HT1080 (cell line): ENCODE measurements around the gene ZNF536. TPM values are rescaled to one million over a fixed set of nuclear protein-coding genes. Genes with fewer than 3 reads are reported as not detected.
"Not testable (repeated sequence)": the region's sequence is repeated elsewhere in the genome, so short reads cannot be mapped to it uniquely, and the experiment has no call there.

Source experiments
- DNase-seq: peaks from one replicate; pipeline ENCODE4 v3.0.0-alpha.2; 2015; ENCODE audit warnings: low read depth
- total RNA-seq: library from RNA; depleted of rRNA; stranded (reverse); fragments of >200 nt; shearing (Covaris generic); gene quantifications from 2 replicates; pipeline ENCODE4 v1.2.3, GENCODE V29; 2014

ZNF536 gene
- total RNA-seq, 1 experiment from 2014 or later = not detected

DNA sequence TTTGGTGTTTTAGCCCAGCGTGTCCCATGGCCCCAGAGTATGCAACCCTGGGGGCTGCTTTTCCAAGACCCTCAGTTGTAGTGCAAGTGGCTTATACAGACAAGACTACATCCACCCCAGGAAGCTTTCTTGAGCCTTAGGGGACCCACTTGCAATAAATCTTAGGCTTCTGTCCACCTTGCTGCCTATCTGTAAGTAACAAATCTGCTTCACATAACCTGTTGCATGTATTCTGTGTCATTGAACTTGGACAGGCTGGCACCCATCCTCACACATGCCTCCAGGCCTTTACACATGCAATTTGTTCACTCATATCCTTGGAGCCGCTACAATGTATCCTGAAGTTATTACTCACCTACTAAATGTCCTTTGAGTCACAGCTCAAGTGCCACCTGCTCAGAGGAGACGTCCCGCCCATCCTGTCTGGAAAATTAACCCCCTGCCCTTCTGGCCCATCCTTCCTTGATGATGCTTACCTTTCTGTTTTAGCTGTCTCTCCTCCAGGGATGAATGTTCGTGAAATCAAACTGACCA is 101.2 kb downstream of the ZNF536 start:
- DNase-seq = no peak

DNA sequence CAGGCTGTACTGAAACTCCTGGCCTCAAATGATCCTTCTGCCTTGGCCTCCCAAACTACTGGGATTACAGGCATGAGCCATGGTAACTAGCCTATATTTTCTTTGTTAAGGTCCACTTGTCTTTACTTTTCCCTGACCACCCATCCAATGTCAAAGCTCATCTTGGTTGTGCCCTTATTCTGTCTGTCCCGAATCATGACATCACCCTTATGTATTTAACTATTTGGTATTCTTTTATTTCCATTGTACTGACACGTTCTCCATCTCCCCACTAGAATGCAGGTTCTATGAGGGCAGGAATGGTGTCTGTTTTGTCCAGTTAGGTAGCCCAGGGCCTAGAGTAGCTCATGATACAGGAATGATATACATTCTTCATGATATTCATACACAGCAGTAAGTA is 104.8 kb downstream of the ZNF536 start:
- DNase-seq = no peak

DNA sequence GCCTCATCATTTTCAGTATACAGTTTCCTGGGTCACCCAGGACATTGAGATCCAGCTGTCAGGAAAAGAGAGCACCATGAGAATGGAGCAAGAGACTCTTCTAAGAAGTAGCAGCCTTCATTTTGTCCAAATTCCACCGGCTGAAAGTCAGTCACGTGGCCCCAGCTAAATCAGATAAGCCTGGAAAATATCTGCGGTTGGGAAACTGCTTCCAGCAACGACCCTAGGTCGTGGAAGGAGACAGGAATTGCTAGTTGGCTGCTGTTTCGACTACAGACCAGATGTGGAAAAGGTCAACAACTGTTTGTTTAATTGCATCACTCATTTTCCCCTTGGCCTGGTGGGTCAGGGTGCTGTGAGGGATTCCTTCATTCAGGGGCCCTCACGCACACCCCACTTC is 107.0 kb downstream of the ZNF536 start:
- DNase-seq = no peak

DNA sequence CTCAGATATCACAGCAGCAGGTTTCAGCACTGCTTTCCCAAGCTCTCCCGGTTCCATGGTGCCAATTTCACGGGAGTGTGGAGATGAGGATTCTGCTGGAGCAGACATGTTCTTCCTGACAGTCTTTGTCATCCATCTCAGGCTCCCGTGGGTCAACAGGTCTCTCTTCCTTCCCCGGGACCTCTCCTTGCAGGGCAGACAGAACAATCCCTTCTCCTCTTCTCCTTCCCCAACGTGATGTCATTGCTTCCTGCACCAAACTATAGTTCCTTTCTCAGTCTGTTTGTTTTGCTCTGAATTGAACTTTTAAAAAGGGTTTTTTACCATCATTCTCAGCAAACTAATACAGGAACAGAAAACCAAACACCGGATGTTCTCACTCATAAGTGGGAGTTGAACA is 107.9 kb downstream of the ZNF536 start:
- DNase-seq = no peak

DNA sequence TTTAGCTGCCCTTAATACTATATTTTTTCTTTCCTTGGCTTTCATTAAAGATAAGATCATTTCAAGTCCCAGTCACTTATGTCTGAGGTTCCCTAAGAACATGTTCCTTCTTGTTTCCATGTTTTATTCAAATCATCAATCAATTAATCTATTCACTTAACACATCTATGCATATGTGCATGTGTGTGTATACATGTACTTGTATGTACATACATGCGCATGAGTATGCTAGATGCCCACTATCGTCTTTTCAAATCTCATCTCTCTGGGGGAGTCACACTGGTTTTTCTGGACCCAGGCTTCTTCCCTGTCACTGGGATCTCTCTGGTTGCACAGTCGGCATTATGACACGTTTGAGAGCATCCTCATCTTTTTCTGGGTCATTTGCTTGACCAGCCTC is 108.9 kb downstream of the ZNF536 start:
- no peak for DNase-seq

DNA sequence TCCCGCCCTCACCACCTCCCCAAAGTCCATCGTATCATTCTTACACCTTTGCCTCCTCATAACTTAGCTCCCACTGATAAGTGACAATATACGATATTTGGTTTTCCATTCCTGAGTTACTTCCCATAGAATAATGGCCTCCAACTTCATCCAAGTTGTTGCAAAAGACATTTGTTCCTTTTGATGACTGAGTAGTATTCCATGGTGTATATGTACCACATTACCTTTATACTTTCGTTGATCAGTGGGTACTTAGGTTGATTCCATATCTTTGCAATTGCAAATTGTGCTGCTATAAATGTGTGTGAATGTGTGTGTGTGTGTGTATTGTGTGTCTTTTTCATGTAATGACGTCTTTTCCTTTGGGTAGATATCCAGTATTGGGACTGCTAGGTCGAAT is 109.6 kb downstream of the ZNF536 start:
- DNase-seq = no peak

DNA sequence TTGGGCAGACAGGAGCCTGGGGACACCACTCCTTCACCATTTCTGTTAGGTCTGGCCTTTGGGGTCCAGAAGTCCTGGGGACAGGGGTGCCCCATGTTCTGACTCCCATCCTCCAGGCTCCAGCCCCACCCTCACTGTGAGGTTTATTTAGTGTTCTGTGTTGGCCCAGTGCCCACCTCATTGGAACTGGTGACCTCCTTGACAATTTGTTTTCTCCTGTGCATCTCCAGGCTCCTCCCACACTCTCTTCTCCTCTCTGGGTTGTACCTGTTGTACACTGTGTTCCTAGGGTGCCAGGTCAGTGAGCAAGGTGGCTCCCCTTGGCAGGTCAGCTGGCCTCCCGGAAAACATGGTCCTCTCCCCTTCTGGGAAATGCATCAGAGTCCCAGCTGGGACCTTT is 110.8 kb downstream of the ZNF536 start:
- no peak for DNase-seq

DNA sequence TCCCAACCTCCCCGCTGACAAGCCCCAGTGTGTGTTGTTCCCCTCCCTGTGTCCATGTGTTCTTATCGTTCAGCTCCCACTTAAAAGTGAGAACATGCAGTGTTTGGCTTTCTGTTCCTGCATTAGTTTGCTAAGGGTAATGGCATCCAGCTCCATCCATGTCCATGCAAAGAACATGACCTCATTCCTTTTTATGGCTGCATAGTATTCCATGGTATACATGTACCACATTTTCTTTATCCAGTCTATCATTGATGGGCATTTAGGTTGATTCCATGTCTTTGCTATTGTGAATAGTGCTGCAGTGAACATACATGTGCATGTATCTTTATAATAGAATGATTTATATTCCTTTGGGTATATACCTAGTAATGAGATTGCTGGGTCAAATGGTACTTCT is 114.1 kb downstream of the ZNF536 start:
- DNase-seq = not testable (repeated sequence)

DNA sequence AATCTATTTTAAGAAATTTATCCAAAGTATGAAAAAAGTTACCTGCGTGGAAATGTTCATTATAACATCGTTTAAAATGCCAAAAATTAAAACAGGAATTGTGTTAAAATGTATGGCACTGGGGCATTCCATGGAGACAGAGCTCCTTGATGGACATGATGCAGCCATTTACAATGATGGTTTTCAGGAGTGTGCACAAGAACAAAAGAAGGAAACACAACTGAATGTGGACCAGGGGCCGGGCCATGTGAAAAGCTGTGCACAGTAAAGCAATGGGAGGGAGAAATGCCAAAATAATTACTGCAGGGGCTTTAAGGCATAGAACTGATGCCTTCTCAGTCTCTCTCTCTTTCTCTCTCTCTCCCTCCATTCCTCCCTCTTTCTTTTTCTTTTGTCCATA is 115.0 kb downstream of the ZNF536 start:
- DNase-seq = no peak

DNA sequence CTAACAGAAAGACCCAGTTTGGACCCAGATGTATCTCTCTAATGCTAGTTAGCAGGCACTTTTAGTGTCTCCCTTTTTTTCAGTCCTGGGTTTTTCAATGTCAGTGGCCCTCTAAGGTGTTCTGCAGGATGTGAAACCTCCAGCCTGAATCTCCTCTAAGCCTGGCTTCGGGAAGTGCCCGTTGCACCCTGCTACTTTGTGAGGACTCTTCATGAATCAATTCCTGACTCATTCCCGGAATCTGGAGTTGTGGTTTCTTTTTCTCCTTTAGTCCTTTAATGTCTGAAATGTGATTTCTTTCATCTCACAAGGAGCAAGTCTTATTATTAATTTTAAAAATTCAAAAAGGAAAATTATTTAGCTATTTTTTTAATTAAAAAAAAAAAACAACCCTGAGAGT is 116.0 kb downstream of the ZNF536 start:
- DNase-seq = peak; percentile 16

DNA sequence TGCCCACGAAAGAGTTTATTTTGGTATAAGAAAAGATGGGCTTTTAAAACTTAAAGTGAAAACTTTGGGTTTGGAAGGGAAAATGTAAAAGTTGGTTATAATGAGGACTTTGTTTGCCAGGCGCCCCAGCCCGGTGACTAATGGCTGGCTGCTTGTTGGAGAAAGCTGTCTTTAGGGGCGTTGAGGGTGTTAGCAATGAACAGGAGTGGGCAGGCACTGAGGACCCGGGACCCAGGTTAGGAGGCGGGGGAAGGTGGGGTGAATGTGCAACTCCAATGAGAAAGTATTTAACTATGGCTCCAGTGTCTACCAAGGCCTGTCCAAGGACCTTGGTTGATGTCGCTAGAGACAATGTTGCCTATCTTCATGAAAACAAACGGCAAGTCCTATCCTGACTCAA is 118.6 kb downstream of the ZNF536 start:
- DNase-seq = no peak

DNA sequence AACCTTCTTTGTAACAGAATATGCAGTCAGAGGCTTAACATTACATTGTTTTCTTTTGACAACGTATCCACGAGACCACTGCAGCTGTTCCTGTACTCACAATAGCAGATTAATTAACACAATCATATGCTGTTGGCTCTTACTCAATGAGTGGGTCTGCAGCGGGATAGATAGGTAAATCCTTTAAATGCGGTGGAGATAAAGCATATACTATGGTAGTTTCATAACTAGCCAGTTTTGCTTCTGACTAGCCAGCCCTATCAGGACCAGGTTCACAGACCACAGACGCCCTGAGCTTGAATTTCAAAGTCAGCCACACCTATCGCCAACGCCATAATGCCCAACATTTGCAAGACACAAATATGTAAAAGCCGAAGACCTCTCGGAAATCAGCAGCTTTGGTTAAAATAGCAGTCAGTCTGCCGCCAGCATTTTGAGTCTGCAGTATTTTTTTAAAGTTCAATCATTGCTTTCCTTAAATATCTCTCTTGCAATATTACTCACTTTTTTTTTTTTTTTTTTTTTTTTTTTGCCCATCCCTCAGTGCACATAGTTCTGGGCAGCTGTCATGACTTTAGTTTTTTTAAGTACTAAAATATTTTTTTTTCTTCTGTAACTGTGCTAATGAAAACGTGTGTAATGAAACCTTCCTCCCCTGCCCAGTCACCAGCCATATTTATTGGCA is 120.5 kb downstream of the ZNF536 start:
- no peak for DNase-seq

DNA sequence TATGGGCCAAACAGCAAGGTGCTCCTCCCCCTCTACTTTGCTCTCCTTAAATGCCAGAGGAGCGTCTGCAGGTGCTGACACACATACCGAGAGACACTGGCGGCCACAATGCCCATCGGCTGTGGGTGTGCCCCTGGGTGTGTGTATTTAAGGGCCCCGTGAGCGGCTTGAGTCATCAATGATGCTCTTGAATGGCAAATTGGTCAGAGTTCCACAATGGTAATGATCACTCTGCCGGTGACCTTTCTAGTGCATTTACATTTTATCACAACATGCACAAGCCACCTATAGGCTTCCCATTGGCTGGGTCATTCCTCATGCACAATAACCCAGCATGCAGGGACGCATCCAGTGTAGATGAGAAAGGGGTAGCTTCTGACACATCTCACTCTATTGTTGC is 124.8 kb downstream of the ZNF536 start:
- no peak for DNase-seq

DNA sequence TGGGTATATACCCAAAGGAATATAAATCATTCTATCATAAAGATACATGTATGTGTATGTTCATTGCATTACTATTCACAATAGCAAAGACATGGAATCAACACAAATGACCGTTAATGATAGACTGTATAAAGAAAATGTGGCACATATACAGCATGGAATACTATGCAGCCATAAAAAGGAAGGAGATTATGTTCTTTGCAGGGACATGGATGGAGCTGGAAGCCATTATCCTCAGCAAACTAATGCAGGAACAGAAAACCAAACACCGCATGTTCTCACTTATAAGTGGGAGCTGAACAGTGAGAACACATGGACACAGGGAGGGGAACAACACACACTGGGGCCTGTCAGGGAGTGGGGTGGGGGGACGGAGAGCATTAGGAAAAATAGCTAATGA is 125.9 kb downstream of the ZNF536 start:
- not testable (repeated sequence) for DNase-seq

DNA sequence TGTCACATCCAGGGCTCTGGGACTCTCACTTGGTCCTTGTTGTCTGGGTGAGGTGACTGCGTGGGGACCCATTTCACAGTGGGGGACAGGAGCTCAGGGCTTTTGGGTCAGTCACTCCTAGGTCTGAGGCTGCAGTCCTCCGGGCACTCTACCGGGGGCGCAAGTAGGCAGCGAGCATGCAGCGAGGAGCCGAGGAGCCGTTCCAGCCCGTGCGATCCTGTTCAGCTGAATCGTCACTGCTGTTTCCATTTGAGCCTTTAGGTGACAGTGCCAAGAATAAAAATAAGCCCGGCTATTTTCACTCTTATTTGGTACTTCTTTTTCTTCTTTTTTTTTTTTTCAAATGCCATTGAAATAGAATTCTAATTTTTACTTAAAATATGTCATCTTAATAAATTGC is 126.5 kb downstream of the ZNF536 start:
- no peak for DNase-seq

DNA sequence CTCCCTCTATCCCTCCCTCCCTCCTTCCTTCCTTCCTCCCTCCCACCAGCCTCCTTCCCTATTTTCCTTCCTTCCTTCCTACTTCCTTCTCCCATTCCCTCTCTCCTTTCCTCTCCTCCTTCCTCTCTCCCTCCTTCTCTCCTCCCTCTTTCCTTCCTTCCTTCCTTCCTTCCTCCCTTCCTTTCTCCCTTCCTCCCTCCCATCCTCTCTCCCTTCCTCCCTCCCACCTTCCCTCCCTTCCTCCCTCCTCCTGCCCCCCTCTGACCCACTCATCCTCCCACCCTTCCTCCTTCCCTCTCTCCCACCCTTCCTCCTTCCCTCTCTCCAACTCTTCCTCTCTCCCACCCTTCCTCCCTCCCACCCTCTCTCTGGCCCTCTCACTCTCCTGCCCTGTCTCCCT is 132.1 kb downstream of the ZNF536 start:
- DNase-seq = no peak

DNA sequence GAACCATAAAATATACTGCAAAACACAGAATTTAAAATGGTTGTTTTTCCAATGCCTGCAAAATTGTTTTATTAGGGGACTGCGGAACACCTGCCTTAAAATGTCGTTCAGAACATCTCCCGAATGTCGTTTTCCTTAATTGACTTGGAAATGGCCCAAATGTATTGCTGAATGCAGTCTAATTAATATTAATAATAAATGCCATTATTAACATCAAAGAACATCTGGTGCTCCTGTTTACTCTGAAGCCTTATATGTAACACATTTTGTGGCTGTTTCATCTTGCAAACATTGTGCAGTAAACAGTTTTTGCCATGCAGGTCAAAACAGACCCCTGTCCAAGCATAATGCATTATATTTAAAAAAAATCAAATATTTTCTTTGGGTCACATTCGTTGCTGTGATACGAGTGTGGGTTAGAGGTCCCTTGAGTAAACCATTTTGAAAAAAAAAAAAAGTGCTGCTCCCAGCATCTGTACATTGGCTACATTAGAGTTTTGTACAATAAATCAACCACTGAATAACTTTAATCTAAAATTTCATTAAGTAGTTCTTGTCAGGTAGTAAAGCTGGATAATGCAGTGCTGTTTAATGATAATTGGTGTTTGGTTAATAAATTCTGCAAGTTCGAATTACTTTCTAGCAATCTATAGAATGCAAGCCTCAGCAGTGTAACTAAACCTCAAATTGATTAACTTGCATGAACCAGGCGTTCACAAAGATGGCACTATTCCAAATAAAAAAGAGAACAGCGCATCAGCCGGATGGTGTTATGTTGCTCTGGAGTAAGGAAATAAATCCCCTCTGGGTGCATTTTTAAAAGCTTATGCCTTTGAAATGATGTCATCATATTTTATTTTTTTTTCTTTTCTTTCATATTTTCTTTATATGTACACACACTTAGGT is 140.2 kb downstream of the ZNF536 start:
- DNase-seq = no peak

DNA sequence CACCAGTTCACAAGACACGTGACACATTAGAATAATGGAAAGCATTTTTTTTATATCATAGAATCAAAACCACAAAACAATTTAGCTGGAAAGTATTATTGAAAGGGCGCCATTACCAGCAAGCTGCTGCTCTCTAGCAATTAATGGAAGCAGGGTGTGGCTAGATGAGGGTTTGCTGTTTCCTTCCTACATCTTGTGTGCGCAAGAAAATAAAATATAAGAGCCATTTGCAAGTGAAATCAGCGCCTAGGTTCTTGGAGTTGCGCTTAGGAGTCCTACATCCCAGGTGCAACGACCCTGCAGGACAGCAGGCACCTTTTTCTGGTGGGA is 140.9 kb downstream of the ZNF536 start:
- no peak for DNase-seq

DNA sequence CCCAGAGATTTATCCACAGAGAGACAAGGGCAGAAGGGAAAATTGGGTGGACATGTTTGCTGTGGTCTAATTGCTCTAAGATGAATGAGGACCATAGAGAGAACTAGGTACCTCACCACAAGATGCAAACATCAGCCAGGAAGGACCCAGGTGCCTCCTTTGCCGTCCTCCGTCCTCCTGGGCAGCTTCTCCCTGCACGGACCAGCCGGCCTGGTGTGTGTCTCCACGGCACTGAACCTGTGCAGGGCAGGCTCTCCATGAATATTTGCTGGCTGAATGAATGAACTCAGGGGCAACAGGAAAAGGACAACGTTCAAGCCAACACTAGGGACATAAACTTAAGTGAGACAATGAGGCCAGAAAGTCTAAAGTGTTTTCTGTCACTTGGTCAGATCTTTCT is 143.9 kb downstream of the ZNF536 start:
- no peak for DNase-seq

DNA sequence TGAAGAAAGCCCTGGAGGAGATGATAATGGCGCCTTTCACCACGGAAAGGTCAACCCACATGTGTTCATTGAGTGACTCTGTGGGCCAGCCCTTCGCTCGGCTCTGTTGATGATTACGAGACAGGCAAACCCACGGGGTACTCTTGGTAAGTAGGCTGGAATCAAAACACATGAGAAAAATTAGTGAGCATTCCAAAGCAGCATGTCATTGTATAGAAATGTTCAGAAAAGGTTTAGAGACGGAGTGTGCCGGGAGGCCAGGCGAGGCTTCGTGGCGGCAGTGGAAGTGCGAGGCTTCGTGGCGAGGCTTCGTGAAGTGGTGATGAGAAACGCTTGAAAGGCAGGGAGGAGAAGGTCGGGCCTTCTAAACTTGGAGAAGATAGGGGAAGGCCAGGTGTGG is 144.3 kb downstream of the ZNF536 start:
- DNase-seq = no peak

DNA sequence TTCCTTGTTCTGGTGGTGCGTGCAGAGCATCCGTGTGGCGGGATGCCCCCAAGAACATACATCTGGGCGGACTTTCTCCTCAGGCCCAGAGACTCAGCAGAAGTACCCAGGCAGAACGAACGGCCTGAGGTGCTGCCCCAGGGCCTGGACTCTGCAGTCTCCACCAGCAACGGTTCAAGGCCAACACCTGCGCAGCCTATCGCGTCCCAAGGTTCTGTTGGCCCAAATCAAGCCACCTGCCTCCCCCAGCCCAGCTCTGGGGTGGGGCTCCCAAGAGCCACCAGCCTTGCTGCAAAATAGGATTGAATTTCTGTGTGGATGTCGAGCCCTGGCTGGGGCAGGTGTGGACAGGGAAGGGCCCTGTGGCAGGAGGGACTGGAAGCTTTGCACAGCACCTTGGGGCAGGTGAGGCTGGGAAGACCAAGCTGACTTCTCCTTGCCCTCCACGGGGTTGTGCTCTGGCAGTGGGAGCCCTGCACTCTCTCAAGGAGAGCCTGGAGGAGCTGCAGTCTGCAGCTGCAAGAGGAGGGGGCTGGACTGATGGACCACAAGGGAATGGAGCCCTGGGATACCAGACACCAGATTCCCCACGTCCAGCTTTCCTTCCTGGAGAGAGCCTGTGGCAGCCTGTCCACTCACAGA is 146.9 kb downstream of the ZNF536 start:
- DNase-seq = no peak

DNA sequence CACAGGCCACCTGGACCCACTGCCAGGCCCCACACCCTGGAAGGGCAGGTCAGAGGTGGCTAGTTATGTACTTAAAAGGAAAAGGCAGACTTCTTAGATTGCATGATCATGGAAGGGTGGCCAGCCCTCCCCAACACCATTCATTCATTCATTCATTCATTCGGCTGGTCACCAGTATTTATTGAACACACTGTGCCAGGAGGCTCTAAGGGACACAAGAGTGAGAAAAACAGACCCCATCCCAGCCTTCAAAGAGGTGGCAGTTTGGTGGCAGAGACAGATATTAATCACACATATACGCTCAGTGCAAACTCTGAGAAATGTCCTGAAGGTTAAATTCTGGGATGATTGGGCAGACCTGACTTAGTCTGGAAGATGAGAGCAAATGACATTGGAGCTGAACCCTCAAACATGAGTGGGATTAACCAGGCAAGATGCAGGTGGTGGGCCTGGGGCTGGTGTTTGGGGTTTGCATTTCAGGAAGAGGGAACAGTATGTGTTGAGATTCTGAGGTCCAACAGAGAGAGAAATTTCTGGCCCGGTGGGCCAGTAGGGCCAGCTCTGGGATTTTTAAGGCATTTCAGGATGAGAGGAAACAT is 147.5 kb downstream of the ZNF536 start:
- no peak for DNase-seq
